K562 (cell line): ENCODE data around the gene SRCIN1. TPM values are rescaled to one million over a fixed set of nuclear protein-coding genes. Genes with fewer than 3 reads are reported as not detected.

Source experiments
- ATAC-seq: fragments of 200-7000 bp; cut with Tn5 transposase; 3 replicates; pipeline ENCODE4 v1.9.1; 2020; ENCODE audit warnings: moderate library complexity
- BruUV-seq: library from RNA; stranded (reverse); fragments of 400-500 nt; replicated peaks from 2 replicates; lab custom pipeline; 2021; lab: Mats Ljungman, UMichigan
- CTCF ChIA-PET: fragments of 300-600 bp; formaldehyde crosslinking; extraction: SDS; loops from one replicate; lab custom pipeline; 2021; ENCODE audit warnings: low intra/inter-chr PET ratio; lab: Yijun Ruan, JAX
- POLR2A ChIA-PET: fragments of 300-600, 350-650 bp; sonication (Branson Sonifier 250); formaldehyde crosslinking; extraction: SDS; loops from one replicate; lab custom pipeline; 2021; ENCODE audit warnings: antibody characterized with exemption, inconsistent platforms; lab: Yijun Ruan, JAX
- DNase-seq, 4 experiments: peaks; one replicate each; pipeline versions ENCODE4 v3.0.0 to v3.0.0-alpha.2; 2011 to 2018; ENCODE audit warnings: low spot score in 3 of 4, mixed read lengths in 3 of 4; ENCODE audit errors: extremely low read depth in 1 of 4
- FAIRE-seq: peaks from 2 replicates; lab custom pipeline; 2011; peaks lifted over from hg19 to GRCh38; lab: Jason Lieb, UNC
- H2AFZ ChIP-seq: 2 replicates; pipeline ENCODE4 v1.6.0; 2011; ENCODE audit warnings: low read depth, low read length, control low read depth, inconsistent platforms
- H3K27ac ChIP-seq: fragments of 200-600 bp; 3 replicates; pipeline ENCODE4 v1.8.0; 2011; ENCODE audit warnings: low read depth, mild to moderate bottlenecking, control low read depth, inconsistent platforms, low read length, moderate library complexity, mixed read lengths; ENCODE audit errors: extremely low read depth
- H3K27me3 ChIP-seq, 2 experiments: fragments of 300-600 bp in 1 of 2; 2 replicates in 1 of 2; 3 replicates in 1 of 2; pipeline versions ENCODE4 v1.6.0 to v1.8.0; 2011; ENCODE audit warnings: inconsistent platforms in 2 of 2, low read length in 2 of 2, mild to moderate bottlenecking in 1 of 2, mixed read lengths in 1 of 2, moderate library complexity in 1 of 2; ENCODE audit not compliant: control insufficient read depth in 2 of 2, insufficient read depth in 2 of 2
- H3K36me3 ChIP-seq: fragments of 300-600 bp; 3 replicates; pipeline ENCODE4 v1.8.0; 2011; ENCODE audit warnings: mild to moderate bottlenecking, low read length, inconsistent platforms; ENCODE audit not compliant: control insufficient read depth, insufficient read depth
- H3K4me1 ChIP-seq, 2 experiments: fragments of 200-600 bp in 1 of 2; replicated peaks in 1 of 2; 2 replicates in 1 of 2; 3 replicates in 1 of 2; pipeline versions ENCODE4 v1.5.1 to v1.8.0; 2011; ENCODE audit warnings: inconsistent platforms in 2 of 2, low read length in 2 of 2, mild to moderate bottlenecking in 1 of 2, mixed read lengths in 1 of 2, moderate library complexity in 1 of 2; ENCODE audit not compliant: control insufficient read depth in 2 of 2, insufficient read depth in 2 of 2
- H3K4me2 ChIP-seq: 2 replicates; pipeline ENCODE4 v1.6.1; 2011; ENCODE audit warnings: low read length, control low read depth, inconsistent platforms, mixed read lengths; ENCODE audit not compliant: insufficient read depth
- H3K4me3 ChIP-seq: fragments of 200-600 bp; sonication (generic), shearing (Covaris generic); 2 replicates; pipeline ENCODE4 v1.5.1; 2016; ENCODE audit warnings: control low read depth, inconsistent platforms
- H3K79me2 ChIP-seq: fragments of 200-600 bp; 3 replicates; pipeline ENCODE4 v1.8.0; 2011; ENCODE audit warnings: low read length, inconsistent platforms; ENCODE audit not compliant: control insufficient read depth, insufficient read depth
- H3K9ac ChIP-seq, 2 experiments: 2 replicates each; pipeline versions ENCODE4 v1.6.0 to v1.6.1; 2011; ENCODE audit warnings: low read depth in 2 of 2, low read length in 2 of 2, control low read depth in 1 of 2, inconsistent platforms in 1 of 2, mild to moderate bottlenecking in 1 of 2, mixed read lengths in 1 of 2; ENCODE audit not compliant: insufficient read depth in 1 of 2
- H3K9me1 ChIP-seq: one replicate; pipeline ENCODE4 v1.6.0; 2011; ENCODE audit warnings: inconsistent platforms, mild to moderate bottlenecking, low read length, moderate library complexity; ENCODE audit not compliant: control insufficient read depth, insufficient read depth
- H3K9me3 ChIP-seq: replicated peaks from 2 replicates; pipeline ENCODE4 v1.5.1; 2011; ENCODE audit warnings: low read depth, low read length, inconsistent platforms; ENCODE audit not compliant: control insufficient read depth, insufficient read depth
- H4K20me1 ChIP-seq: replicated peaks from 2 replicates; pipeline ENCODE4 v1.6.1; 2011; ENCODE audit warnings: low read length, inconsistent platforms, mixed read lengths; ENCODE audit not compliant: control insufficient read depth, insufficient read depth
- CSDE1 ChIP-seq, 2 experiments: fragments of 450-650 bp; IDR thresholded peaks; 2 replicates each; pipeline ENCODE4 v1.6.1; 2016; ENCODE audit warnings: mild to moderate bottlenecking in 1 of 2
- ELF4 ChIP-seq: fragments of 450-650 bp; formaldehyde crosslinking; IDR thresholded peaks from 2 replicates; pipeline ENCODE4 v1.4.0; 2022; ENCODE audit warnings: missing genetic modification characterization
- ETV5 ChIP-seq: sonication (generic); formaldehyde crosslinking; IDR thresholded peaks from 2 replicates; pipeline ENCODE4 v1.4.0; 2020; ENCODE audit warnings: low read depth, mild to moderate bottlenecking, missing genetic modification reagents
- KAT8 ChIP-seq: fragments of 450-650 bp; IDR thresholded peaks from 2 replicates; pipeline ENCODE4 v1.6.1; 2016; ENCODE audit warnings: low read depth, mild to moderate bottlenecking
- MIER1 ChIP-seq: fragments of 450-650 bp; IDR thresholded peaks from 2 replicates; pipeline ENCODE4 v1.6.1; 2016; ENCODE audit warnings: antibody characterized with exemption, mild to moderate bottlenecking, low read depth
- PML ChIP-seq: IDR thresholded peaks from 2 replicates; pipeline ENCODE4 v1.6.1; 2012; ENCODE audit warnings: low read length, inconsistent platforms
- TBL1XR1 ChIP-seq, 2 experiments: IDR thresholded peaks; 2 replicates each; pipeline ENCODE4 v1.6.1; 2012; ENCODE audit warnings: improper control_type of control experiment in 2 of 2, low read length in 2 of 2, mild to moderate bottlenecking in 1 of 2
- TFAM ChIP-seq: fragments of 250-450 bp; sonication (Bioruptor Pico); conservative IDR thresholded peaks from 2 replicates; pipeline ENCODE4 v1.5.0; 2021; ENCODE audit warnings: mild to moderate bottlenecking, moderate library complexity
- ZNF134 ChIP-seq: fragments of 250-450 bp; sonication (Bioruptor Pico); conservative IDR thresholded peaks from 2 replicates; pipeline ENCODE4 v1.4.0; 2020
- ZNF584 ChIP-seq: fragments of 200-800 bp; sonication (Bioruptor generic); IDR thresholded peaks from 2 replicates; pipeline ENCODE4 v1.6.1; 2016; ENCODE audit warnings: low read depth, mild to moderate bottlenecking, missing genetic modification characterization, missing compliant biosample characterization
- WGBS: fragments of 100-300 bp; shearing (Covaris generic); methylation state at CpG from one replicate; pipeline ENCODE4 v1.1.6; 2016; ENCODE audit warnings: low coverage, mixed read lengths; ENCODE audit not compliant: insufficient coverage; ENCODE audit errors: missing lambda C conversion rate; 5-methylcytosine and 5-hydroxymethylcytosine counted together
- in situ Hi-C: fragments of 300-500 bp; cut with MboI; formaldehyde crosslinking; loops from 4 replicates; pipeline ENCODE4 v1.15.0; 2018; ENCODE audit warnings: inconsistent platforms, mixed read lengths
- intact Hi-C: fragments of 100-400 bp; cut with micrococcal nuclease; formaldehyde crosslinking; loops from 2 replicates; pipeline ENCODE4 v1.14.2; 2022
- polyA plus RNA-seq, 8 experiments: library from polyadenylated mRNA; depleted of rRNA in 4 of 8; stranded (reverse) in 5 of 8; unstranded in 3 of 8; fragments of >200 nt; fragmentation: Nextera tagmentation in 2 of 8; fragmentation: Illumina TruSeq in 1 of 8; extraction: Ambion mirVana in 2 of 8; extraction: Trizol in 1 of 8; gene quantifications; 2 replicates each; pipeline versions ENCODE4 v1.2.1 to v1.2.3, GENCODE V29; 2011 to 2014; ENCODE audit warnings: inconsistent platforms in 1 of 8, missing spikeins in 1 of 8
- total RNA-seq, 7 experiments: library from RNA; depleted of rRNA in 6 of 7; stranded (reverse); fragments of >200 nt in 6 of 7; fragmentation: Illumina TruSeq in 2 of 7; extraction: Trizol in 2 of 7; gene quantifications; 2 replicates each; pipeline versions ENCODE4 v1.2.1 to v1.2.3, GENCODE V29; 2011 to 2021; ENCODE audit warnings: low replicate concordance in 1 of 7
- TF ChIP-seq, protein P1 (sequence below): sonication (generic); formaldehyde crosslinking; IDR thresholded peaks from 2 replicates; pipeline ENCODE4 v1.8.0; 2022; ENCODE audit warnings: mild to moderate bottlenecking, low read depth, missing genetic modification reagents
- TF ChIP-seq, protein P2 (sequence below): fragments of 250-450 bp; sonication (Bioruptor Pico); IDR thresholded peaks from 2 replicates; pipeline ENCODE4 v1.4.0; 2020
- TF ChIP-seq, protein P3 (sequence below): fragments of 250-450 bp; sonication (Bioruptor Pico); IDR thresholded peaks from 2 replicates; pipeline ENCODE4 v1.5.0; 2020; ENCODE audit warnings: mild to moderate bottlenecking, borderline replicate concordance
- TF ChIP-seq, protein P4 (sequence below): fragments of 250-450 bp; sonication (Bioruptor Pico); IDR thresholded peaks from 2 replicates; pipeline ENCODE4 v1.8.0; 2021; ENCODE audit warnings: moderate library complexity, mild to moderate bottlenecking, inconsistent platforms

Gene SRCIN1
- total and polyA plus RNA-seq, 9 of the 15 experiments (the other 6 are each of a cell fraction or from before 2014, with no cell fraction given), result 0.09 to 0.33 (median 0.13) TPM; not detected in 6

DNA sequence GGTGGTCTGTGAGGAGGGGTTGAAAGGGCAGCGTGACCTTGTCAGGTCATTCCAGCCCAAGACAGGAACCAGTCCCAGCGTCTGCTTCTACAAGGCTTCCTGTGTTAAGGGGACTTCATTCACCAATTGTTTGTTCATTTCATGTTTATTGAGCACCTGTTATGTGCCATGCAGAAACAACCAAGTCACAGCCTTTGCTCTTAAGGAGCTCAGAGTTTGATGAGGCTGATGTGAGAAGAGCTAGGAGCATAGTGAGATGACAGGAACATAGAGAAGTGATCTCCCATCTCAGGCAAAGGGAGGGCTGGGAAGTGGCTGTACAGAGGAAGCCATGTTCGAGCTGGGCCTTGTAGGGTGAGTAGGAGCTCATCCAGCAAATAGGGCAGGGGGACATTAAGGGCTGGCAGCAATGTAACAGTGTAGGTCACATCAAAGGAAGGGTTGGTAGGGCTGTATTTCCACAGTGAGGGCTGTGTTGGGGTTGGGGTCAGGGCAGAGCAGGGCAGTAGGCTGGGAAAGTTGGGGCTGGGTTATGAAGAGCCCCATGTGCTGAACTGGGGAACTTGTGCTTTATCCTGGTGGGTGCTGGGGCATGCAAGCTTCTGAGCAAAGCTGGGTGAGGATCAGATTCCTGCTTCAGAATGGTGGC lies 97.7 kb downstream of the SRCIN1 start:
- in situ Hi-C loops (loop anchor here (5.0 kb wide), 1 partner anchor 154 kb away; no protein-coding TSS in a partner anchor), intact Hi-C loops (no loop called here)
- H4K20me1 ChIP-seq, result peaks cover 8% of the 10 kb centered on the region
- no peak for ATAC-seq
- no peak overlapping the region for H3K4me3 ChIP-seq
- no peak overlapping the region for H2AFZ ChIP-seq
- DNase-seq, result no peak
- 0% methylated on average over 3 of the region's 3 CpGs for WGBS
- no peaks in the 10 kb centered on the region for H3K9me1 ChIP-seq
- H3K4me2 ChIP-seq, result no peak overlapping the region
- FAIRE-seq, result no peak
- no peak overlapping the region for H3K27ac ChIP-seq
- ChIA-PET POLR2A (no interaction called here), CTCF (no interaction called here)
- H3K36me3 ChIP-seq, result no peaks in the 10 kb centered on the region
- peaks cover 3 to 41% of the 10 kb centered on the region in 2 experiments; a peak in 3 of 5 replicates for H3K27me3 ChIP-seq
- no peak overlapping the region for H3K9ac ChIP-seq
- peaks cover 0 to 22% of the 10 kb centered on the region in 2 experiments; a peak in 2 of 5 replicates for H3K4me1 ChIP-seq
- no peaks in the 10 kb centered on the region for H3K9me3 ChIP-seq
- BruUV-seq, result no TSS peak
- no peaks in the 10 kb centered on the region for H3K79me2 ChIP-seq
- no peak for TF ChIP-seq ZNF134
- no peak for TF ChIP-seq ETV5 (CRISPR knock-in tag)
- no peak for TF ChIP-seq TFAM (CRISPR knock-in tag)
- TF ChIP-seq ZNF584 (CRISPR knock-in tag), result no peak
- no peak for TF ChIP-seq ELF4 (CRISPR knock-in tag)
- TF ChIP-seq, protein P1, sequence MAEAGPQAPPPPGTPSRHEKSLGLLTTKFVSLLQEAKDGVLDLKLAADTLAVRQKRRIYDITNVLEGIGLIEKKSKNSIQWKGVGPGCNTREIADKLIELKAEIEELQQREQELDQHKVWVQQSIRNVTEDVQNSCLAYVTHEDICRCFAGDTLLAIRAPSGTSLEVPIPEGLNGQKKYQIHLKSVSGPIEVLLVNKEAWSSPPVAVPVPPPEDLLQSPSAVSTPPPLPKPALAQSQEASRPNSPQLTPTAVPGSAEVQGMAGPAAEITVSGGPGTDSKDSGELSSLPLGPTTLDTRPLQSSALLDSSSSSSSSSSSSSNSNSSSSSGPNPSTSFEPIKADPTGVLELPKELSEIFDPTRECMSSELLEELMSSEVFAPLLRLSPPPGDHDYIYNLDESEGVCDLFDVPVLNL (CRISPR knock-in tag), result no peak
- TF ChIP-seq, protein P2, sequence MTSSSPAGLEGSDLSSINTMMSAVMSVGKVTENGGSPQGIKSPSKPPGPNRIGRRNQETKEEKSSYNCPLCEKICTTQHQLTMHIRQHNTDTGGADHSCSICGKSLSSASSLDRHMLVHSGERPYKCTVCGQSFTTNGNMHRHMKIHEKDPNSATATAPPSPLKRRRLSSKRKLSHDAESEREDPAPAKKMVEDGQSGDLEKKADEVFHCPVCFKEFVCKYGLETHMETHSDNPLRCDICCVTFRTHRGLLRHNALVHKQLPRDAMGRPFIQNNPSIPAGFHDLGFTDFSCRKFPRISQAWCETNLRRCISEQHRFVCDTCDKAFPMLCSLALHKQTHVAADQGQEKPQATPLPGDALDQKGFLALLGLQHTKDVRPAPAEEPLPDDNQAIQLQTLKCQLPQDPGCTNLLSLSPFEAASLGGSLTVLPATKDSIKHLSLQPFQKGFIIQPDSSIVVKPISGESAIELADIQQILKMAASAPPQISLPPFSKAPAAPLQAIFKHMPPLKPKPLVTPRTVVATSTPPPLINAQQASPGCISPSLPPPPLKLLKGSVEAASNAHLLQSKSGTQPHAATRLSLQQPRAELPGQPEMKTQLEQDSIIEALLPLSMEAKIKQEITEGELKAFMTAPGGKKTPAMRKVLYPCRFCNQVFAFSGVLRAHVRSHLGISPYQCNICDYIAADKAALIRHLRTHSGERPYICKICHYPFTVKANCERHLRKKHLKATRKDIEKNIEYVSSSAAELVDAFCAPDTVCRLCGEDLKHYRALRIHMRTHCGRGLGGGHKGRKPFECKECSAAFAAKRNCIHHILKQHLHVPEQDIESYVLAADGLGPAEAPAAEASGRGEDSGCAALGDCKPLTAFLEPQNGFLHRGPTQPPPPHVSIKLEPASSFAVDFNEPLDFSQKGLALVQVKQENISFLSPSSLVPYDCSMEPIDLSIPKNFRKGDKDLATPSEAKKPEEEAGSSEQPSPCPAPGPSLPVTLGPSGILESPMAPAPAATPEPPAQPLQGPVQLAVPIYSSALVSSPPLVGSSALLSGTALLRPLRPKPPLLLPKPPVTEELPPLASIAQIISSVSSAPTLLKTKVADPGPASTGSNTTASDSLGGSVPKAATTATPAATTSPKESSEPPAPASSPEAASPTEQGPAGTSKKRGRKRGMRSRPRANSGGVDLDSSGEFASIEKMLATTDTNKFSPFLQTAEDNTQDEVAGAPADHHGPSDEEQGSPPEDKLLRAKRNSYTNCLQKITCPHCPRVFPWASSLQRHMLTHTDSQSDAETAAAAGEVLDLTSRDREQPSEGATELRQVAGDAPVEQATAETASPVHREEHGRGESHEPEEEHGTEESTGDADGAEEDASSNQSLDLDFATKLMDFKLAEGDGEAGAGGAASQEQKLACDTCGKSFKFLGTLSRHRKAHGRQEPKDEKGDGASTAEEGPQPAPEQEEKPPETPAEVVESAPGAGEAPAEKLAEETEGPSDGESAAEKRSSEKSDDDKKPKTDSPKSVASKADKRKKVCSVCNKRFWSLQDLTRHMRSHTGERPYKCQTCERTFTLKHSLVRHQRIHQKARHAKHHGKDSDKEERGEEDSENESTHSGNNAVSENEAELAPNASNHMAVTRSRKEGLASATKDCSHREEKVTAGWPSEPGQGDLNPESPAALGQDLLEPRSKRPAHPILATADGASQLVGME (CRISPR knock-in tag), result no peak
- TF ChIP-seq CSDE1 (IDR thresholded peaks at IDR 0.05), result no peak
- no peak for TF ChIP-seq KAT8
- TF ChIP-seq PML, result no peak
- no peak for TF ChIP-seq TBL1XR1 (IDR thresholded peaks at IDR 0.05; ENCODE audit: low read length in 2 of 2)
- no peak for TF ChIP-seq MIER1
- TF ChIP-seq, protein P3, sequence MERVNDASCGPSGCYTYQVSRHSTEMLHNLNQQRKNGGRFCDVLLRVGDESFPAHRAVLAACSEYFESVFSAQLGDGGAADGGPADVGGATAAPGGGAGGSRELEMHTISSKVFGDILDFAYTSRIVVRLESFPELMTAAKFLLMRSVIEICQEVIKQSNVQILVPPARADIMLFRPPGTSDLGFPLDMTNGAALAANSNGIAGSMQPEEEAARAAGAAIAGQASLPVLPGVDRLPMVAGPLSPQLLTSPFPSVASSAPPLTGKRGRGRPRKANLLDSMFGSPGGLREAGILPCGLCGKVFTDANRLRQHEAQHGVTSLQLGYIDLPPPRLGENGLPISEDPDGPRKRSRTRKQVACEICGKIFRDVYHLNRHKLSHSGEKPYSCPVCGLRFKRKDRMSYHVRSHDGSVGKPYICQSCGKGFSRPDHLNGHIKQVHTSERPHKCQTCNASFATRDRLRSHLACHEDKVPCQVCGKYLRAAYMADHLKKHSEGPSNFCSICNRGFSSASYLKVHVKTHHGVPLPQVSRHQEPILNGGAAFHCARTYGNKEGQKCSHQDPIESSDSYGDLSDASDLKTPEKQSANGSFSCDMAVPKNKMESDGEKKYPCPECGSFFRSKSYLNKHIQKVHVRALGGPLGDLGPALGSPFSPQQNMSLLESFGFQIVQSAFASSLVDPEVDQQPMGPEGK, result no peak
- TF ChIP-seq, protein P4, sequence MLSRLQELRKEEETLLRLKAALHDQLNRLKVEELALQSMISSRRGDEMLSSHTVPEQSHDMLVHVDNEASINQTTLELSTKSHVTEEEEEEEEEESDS (CRISPR knock-in tag), result no peak
